NCI-H69 (cell line): ENCODE data around the gene BCAN.

Source experiments
- DNase-seq: peaks from one replicate; lab custom pipeline; 2025; lab: John Stamatoyannopoulos, UW

The BCAN gene

GRCh38 chr1:156662005-156662799, 20.3 kb downstream of the BCAN start:
- peak; percentile 32 for DNase-seq

DNA sequence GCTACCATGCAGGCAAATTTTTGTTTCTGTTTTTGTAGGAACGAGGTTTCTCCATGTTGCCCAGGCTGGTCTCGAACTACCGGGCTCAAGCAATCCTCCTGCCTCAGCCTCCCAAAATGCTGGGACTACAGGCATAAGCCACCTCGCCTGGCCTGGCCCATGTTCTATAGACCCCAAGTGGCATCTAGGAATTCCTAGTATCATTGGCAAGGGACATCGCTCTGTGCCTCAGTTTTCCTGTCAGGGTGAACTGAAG, 20.8 kb downstream of the BCAN start:
- DNase-seq = no peak

DNA sequence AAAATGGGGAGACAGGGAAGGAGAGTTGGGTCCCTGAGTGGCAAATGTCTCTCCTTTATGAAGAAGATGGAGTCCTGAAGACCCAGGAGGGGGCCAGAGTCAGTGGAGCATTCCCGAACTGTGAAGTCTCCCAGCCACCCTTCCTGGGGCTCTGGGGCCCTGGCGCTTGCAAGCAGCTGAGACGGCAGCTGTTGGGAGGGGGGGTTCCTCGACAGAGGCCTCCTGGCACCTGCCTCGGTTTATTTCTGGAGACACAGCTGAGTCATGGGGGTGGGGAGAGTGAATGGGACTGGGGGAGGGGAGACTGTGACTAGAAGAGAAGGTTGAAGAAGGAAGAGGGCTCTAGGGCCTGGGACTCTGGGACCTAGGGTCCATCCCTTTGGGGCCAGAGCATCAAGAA, 21.3 kb downstream of the BCAN start:
- DNase-seq = peak; percentile 27

DNA sequence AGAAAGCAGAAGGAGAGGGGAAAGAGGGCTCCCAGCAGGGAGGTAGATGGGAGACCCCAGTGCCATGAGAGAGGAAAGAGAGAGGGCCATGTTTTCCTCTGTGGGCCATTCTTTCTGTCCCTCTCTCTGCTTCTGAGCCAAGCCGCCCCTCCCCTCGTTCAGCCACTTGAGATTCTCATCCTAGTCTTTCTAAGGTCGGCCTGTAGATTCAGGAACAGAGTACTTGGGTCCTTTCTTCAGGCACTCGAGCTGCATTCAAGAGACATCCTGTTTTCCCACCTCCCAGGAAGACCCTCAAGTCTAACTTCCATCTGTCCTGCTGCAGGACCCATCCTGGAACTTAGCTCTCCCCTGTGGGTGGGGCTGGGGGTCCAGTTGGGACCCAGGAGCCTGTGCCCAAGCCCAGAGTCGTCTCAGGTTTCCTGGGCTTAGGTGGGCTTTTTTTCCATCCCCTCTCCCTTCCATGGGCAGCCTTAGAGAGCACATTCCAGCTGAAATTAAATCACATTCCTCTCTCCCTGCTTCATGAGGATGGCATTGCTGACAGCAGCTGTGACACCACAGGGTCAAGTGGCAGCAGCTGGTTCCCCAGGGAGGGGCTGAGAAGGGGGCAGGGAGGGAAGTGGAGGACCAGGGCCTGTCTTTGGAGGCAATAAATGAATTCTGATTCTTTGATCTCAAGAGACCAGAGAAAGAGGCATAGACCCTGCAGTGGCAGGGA, 22.3 kb downstream of the BCAN start:
- peak; percentile 13 for DNase-seq

DNA sequence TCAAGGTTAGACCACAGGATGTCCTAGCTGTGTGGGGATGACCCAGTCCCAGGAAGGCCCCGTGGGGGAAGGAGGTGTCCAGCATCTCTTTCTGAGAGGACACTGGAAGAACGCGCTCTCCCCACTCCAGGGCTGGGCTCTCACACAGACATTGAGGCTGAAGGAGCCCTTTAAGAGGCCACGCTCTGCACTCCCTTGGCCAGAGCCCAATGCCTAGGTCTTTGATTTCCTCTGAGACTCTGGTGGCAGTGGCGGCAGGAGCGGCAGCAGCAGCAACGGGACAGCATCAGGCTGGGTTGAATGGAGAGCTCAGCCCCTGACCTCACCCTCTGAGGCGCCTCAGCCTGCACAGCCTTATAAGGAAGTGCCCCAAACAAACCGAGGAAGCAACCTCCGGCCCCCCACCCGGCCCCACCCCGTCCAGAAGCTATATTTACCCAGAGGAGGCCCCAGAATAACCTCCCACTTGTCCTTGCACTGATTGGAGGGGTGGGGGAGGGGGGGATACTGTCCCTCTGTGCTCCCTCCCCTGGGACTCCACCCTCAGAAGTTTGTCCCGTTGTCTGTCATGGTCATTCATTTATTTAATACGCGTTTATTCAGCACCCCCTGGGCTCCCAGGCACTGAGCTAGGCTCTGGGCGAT, 23.0 kb downstream of the BCAN start:
- DNase-seq = no peak

GRCh38 chr1:156665539-156665938, 23.6 kb downstream of the BCAN start:
- no peak for DNase-seq

- no peak for DNase-seq
These were observed 25.1 kb downstream of the BCAN start for GRCh38 chr1:156666862-156667609.

DNA sequence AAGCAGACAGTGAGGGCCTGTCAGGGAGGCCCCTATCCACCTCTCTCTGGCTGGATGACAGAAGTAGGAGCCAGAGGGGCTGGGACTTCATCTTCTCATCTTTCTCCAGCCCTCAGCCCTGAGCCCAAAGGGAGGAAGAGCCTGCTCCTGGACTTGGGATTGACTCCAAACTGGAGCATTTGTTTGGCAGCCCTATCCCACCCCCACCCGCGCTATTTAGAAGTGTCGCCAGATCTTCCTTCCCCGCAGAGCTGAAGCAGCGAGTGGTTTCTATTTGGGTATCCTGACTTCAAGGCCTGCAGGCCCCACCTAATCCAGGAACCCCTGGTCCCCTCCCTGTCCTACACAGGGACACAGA, 25.7 kb downstream of the BCAN start:
- DNase-seq = no peak

- no peak for DNase-seq
These were observed 26.2 kb downstream of the BCAN start for GRCh38 chr1:156667968-156668709.

- DNase-seq = no peak
These were observed 27.1 kb downstream of the BCAN start for GRCh38 chr1:156668801-156669637.

DNA sequence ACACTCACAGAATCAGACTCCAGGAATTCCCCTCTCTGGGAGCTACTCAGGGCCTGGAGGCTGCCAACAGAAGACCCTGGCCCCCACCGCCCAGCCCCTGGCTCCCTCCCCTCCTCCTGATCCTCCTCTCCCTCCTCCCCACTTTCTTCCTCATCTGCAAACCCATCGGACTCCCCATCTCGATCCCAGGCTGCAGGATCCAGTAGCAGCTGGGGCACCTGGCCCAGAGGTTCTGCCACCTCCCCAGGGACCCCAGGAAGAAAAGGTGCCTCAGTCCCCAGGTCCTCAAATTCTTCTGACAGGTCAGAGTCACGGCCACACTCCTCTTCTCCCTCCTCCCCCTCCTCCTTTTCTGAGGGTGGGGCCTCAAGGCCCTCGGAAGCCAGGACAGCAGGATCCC, 27.9 kb downstream of the BCAN start:
- no peak for DNase-seq

DNA sequence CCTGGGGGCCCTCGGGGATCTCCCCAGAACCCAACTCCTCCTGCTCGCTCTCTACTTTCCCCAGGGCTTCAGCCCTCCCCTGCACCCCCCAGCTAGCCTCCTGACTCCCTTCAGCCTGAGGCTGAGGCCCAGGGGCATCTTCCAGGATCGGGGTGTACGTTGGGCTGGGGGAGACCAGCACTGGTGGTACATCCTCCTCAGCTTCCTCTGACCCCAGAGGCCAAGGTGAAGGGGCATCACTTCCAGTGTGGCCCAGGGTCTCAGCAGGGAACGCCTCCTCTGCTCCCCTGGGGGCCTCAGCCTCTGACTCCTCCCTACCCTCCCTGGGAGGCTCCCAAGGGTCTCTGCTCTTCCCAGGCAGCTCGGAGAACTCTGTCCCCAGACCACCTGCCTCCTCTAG, 28.4 kb downstream of the BCAN start:
- no peak for DNase-seq

DNA sequence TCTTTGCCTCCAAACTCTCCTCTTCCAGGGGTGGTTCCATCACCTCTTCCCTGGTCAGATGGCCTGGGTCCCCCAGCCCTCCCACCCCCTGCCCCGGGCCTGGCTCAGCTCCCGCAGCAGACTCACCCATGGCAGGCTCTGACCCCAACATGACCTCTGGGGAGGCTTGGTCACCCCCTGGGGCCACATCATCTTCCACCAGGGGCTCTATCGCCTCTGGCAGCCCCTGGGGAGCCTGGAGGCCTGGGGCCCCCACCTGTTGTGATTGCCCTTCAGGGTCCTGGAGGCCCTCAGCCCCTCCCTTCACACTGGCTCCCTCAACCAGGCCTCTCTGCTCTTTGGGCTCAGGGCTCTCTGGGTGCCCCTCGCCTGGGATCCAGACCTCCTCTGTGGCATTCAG, 28.9 kb downstream of the BCAN start:
- DNase-seq = no peak

- no peak for DNase-seq
These were observed 29.9 kb downstream of the BCAN start for GRCh38 chr1:156671804-156672203.

GRCh38 chr1:156673387-156674121, 31.6 kb downstream of the BCAN start:
- peak; percentile 79 for DNase-seq

GRCh38 chr1:156675210-156676113, 33.5 kb downstream of the BCAN start:
- peak; percentile 73 for DNase-seq

DNA sequence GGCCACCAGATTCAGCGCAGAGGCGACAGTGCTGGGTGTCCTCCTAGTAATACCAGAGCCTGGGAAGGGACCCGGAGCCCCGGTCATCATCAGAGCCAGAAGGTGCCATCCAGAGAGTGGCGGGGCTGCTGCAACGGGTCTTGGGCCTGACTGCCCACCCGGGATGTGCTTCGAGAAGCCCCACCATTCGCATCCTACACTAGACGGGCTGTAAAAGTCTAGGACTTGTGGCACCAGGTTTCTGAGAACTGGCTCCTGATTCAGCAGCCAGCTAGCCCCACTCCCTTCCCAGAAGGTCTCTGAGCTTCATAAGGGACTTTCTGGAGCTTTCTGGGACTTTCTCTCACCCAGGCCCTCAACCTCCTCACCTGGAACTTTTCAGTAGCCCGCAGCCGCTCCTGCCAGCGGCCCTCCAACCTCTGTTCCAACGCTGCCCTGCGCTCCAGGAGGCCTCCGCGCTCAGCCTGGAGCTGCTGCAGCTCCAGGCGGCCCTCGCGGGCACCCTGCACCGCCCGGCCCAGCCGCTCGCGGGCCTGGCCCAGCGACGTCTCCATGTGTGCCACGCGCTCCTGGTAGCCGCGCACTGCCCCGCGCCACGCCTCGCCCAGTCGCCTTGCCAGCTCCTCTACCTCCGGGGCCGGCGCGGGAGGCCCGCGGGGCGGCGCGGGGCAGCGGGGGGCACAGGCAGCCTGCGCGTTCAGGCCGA, 34.4 kb downstream of the BCAN start:
- no peak for DNase-seq

GRCh38 chr1:156676820-156677615, 35.1 kb downstream of the BCAN start, which contains the start of gene NES:
Gene NES (minus strand): TSS chr1:156677407. CDS start chr1:156677264, 143 bp downstream.
- DNase-seq = peak; percentile 82
